NOMO-1 treated with dmso at 0.1 percent for 144 hours (cell line): ENCODE measurements around the gene ADRM1.

ENCODE experiments used
- DNase-seq: peaks from one replicate; lab custom pipeline; 2025; ENCODE audit not compliant: unreplicated experiment; lab: John Stamatoyannopoulos, UW

The ADRM1 gene

DNA sequence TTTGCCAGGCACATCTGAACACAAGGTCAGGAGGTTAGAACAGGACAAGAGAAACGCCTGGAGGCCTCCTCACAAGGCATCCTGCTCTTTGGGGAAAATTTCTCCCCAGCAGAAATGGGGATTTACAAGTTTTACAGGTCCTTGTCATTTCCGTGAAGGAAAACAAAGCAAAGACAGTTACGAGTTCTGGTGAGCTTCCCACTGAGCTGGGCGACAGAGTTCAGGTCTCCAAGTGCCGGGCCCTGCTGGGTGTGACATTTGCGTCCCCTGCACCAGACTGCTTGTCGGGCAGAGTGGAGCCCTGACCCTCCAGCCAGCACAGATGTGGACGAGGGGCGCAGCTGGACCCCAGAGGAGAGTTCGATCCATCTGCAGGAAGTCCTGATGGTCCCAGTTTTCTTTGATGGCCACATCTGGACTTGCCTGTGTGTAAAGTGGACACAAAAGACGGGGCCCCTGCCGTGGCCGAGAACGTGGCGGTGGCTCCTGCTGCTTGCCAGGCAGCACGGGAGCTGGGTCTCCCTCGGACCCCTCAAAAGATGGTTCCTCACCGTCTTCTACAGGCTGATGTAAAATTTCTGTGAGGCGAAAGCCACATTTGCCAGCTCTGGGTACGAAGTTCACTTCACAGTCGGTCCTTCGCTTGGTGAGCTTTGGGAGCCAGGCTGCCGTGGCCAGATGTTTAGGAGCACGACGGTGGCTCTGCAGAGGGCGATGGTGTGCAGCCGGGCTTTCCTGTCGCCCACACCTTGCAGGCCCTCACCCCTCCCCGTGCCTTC lies 5.2 kb upstream of the ADRM1 start:
- DNase-seq, result no peak

GRCh38 chr20:62298577-62299249 lies 4.1 kb upstream of the ADRM1 start:
- no peak for DNase-seq

DNA sequence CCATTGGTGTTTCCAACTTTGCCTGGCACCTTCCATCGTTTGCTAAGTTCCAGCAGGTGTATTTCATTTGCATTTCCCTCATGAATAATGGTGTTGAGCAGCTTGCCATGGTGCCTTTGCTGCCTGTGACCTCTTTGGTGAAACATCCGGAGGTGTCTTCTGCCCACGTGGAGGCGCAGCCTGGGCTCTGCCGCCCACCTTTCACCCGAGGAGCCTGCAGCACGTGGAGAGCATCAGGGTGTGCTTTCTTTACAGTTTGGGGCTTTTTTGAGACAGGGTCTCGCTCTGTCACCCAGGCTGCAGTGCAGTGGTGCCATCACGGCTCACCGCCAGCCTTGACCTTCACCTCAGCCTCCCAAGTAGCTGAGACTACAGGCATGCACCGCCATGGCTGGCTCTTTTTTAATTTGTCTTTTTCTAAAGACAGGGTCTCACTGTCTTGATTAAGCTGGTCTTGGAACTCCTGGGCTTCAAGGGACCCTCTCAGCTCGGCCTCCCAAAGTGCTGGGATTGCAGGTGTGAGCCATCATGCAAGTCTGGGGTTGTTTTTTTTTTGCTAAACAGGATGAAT lies 3.0 kb upstream of the ADRM1 start:
- DNase-seq, result no peak

GRCh38 chr20:62300319-62300718 lies 2.5 kb upstream of the ADRM1 start:
- no peak for DNase-seq

GRCh38 chr20:62301111-62301668 lies 1.6 kb upstream of the ADRM1 start:
- DNase-seq, result no peak

DNA sequence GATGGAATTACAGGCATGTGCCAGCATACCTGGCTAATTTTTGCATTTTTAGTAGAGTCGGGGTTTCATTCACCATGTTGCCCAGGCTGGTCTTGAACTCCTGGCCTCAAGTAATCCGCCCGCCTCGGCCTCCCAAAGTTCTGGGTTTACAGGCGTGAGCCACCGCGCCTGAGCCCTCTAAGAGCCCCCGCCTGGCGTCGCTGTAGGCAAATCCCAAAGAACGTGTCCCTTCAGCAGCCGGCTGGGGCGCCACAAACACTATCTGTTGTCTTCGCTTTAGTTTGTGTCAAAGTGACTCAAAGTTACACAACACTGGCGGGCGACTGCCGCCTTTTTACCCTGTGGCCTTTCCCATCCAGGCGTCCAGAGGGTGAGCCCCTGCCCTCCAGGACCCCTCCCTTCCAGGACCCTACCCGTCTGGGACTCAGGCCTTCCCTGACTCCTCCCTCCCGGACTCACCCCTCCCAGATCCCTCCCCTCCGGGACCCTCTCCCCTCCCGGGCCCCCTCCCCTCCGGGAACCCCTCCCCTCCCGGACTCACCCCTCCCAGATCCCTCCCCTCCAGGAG lies 940 bp upstream of the ADRM1 start:
- peak; percentile 97 for DNase-seq

DNA sequence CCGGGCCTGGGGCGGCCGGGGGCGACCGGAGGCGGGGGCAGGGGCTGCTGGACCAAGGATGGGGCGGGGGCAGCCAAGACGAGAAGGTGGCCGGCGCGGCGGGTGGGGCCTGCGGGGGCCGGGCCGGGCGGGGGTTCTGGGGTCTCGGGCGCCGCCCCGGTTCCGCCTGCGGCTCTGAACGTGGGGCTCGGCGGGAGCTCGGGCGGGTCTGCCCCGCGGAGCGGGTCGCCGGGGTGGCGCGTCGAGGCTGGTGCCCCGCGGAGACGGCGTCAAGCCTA lies 204 bp downstream of the ADRM1 start:
- no peak for DNase-seq

DNA sequence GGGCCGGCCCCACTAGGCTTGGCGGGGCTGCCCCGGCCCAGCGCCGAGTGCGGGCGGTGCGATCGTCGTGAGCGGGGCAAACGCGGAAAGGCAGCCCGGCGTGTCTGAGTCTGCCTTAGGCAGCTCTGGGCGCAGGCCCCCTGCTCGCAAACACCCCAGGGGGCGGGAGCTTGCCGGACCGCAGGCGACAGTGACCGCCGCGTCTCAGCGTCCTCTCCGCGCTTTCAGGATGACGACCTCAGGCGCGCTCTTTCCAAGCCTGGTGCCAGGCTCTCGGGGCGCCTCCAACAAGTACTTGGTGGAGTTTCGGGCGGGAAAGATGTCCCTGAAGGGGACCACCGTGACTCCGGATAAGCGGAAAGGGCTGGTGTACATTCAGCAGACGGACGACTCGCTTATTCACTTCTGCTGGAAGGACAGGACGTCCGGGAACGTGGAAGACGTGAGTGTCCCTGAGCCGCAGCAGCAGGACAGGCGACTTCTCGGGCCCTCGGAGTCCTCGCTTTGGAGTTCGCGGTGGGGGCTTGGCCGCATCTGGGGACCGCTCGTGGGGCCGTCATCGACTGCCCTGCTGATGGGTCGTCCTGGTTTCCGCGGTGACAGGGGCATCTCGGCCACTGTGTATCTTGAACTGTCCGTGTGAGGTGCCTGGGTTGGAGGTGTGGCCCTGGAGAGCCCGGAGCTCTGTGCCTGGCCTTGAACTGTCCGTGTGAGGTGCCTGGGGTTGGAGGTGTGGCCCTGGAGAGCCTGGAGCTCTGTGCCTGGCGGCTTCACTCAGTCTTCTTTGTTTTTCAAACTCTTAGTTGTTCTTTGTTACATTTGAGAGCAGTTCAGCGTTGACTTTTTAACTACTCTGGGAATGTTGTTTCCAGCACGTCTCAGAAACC lies 786 bp downstream of the ADRM1 start:
- no peak for DNase-seq

DNA sequence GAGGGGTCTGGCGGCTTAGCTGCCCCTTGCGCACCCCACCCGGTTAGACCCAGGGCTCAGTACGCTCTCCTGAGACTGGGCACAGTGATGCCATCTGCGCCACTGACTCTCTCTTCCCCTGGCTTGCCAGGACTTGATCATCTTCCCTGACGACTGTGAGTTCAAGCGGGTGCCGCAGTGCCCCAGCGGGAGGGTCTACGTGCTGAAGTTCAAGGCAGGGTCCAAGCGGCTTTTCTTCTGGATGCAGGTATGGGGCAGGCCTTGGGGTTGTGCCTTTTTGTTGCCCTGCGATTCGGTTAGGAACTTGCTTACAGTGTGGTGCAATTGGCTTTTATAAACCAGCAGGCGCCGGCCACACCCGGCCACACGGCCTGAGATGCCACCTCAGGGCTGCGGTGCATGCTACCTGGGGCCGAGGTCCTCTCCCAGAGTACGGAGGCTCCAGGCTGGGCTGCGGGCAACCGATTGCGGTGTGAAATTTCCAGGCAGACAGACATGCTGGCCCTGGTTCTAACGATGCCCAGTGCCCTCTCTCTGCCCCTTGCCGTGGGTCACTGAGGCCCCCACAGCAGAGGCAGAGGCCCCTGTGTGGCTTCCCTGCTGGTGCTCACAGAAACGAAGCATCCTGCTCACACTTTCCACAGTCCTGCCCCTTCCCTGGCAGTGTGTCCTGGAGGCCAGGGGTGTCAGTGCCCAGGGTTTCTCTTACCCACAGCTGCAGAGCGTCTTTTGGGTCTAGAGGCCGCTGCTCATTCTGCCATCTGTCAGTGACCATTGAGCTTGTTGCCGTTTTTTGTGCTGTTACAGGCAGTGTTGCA lies 1.7 kb downstream of the ADRM1 start:
- no peak for DNase-seq

DNA sequence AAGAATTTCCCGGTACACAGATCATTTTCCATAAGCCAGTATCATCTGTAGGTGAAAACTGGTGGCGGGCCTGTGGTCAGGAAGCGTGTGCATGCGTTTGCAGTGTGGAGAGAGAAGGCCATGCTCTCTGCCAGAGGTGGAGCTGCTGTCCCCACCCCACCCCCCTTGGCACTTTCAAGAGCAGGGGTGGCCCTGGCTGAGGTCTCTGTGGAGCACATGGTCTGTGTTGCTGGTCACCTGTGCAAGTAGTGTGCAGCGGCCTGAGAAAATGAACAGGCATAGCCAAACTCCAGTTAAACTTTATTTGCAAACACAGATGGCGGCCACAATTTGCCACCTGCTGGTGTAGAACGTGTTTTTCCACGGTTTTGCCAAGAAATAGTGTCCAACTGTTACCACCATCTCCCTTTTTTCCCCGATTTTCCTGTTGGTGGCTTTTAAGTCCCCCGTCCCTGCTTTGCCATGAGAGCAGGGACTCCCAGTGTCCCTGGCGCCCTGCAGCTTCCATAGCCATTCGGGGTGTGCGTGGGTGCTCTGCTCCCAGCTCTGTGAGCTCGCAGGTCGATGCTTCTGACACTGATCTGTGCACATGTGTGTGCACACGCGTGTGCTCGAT lies 2.5 kb downstream of the ADRM1 start:
- no peak for DNase-seq

- DNase-seq, result no peak
Measured at GRCh38 chr20:62305765-62306413, 3.1 kb downstream of the ADRM1 start.

- DNase-seq, result no peak
Measured at GRCh38 chr20:62306414-62307187, 3.8 kb downstream of the ADRM1 start.

DNA sequence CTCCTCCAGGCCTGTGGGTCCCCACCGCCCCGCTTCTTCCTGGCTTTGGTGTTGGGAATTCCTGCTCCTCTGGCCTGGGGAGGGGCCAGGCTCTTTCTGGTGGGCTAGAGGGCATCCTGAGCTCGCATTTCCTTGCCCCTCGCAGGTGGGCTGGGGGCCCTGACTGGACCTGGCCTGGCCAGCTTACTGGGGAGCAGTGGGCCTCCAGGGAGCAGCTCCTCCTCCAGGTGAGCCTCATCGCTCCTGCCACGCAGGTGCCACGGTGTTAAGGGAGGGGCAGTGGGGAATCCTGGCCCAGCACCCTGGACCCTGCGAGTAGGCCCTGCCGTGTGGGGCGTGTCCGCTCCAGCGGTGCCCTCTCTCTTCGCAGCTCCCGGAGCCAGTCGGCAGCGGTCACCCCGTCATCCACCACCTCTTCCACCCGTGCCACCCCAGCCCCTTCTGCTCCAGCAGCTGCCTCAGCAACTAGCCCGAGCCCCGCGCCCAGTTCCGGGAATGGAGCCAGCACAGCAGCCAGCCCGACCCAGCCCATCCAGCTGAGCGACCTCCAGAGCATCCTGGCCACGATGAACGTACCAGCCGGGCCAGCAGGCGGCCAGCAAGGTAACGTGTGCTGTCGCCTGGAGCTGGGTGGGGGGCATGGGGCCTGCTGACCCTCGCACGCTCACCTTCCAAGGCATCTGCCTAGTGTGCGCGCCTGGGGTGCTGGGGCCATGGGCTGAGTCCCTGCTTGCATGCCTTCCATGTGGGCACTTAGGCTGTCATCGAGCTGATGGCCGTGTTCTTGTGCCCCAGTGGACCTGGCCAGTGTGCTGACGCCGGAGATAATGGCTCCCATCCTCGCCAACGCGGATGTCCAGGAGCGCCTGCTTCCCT lies 4.7 kb downstream of the ADRM1 start:
- DNase-seq, result no peak

GRCh38 chr20:62308102-62308822 lies 5.5 kb downstream of the ADRM1 start:
- no peak for DNase-seq

DNA sequence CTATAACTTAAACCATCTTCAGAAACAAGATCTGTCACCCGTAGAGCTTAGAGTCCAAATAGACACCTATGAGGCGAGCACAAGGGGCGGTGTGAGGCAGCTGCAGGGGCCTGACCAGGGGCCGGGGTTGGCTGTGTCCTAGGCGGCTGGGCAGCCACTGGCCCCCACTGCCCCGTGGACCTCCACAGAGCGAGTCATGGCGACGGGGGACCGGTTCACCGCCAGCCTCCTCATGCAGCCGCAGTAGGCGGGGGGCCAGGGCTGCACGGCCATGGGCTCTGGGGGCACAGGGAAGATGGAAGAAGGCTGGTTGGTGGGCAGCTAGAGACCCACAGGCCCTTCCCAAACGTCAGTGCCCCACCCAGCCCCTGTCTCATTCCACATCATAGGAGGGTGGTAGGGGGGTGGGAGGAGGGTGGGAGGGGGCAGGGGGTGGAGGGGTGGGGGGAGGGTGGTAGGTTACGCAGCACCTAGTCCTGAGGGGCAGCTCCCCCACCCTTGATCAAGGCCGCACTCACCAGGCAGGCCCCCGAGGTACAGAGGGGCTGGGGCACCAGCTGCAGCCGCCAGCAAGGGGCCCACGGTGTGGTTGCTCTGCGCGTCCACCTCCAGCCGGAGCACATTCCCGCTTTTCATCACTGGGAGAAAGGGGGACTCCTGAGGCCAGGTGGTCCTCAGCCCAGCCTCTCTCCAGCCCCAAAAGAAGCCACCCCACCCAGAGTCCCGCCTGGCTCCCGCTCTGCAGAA lies 6.6 kb downstream of the ADRM1 start:
- DNase-seq, result no peak
